ENCODE data around the gene ARID3B. TPM values are rescaled to one million over a fixed set of nuclear protein-coding genes. Genes with fewer than 3 reads are reported as not detected.

Gene ARID3B
- total RNA-seq, 1 donor from 2014 or later: 154 TPM

- Mint-ChIP-seq H3K36me3 (ENCODE audit: unreplicated experiment) (peaks cover 4% of the 10 kb centered on the region), H3K4me3 (ENCODE audit: unreplicated experiment) (peak overlapping the region; percentile 80), H3K9me3 (ENCODE audit: unreplicated experiment) (peaks cover 12% of the 10 kb centered on the region), H3K4me1 (ENCODE audit: low read depth, unreplicated experiment) (peaks cover 50% of the 10 kb centered on the region), H3K27ac (ENCODE audit: unreplicated experiment) (peak overlapping the region; percentile 79), H3K27me3 (ENCODE audit: unreplicated experiment) (peaks cover 2% of the 10 kb centered on the region)
- peak; percentile 84 for DNase-seq
- TF ChIP-seq CTCF (IDR thresholded peaks at IDR 0.05; ENCODE audit: partially characterized antibody, unreplicated experiment): no peak
Measured at GRCh38 chr15:74545776-74546656, 5.0 kb downstream of the ARID3B start.

GRCh38 chr15:74547616-74548015, 6.6 kb downstream of the ARID3B start:
- TF ChIP-seq CTCF (IDR thresholded peaks at IDR 0.05; ENCODE audit: partially characterized antibody, unreplicated experiment): no peak
- Mint-ChIP-seq H3K27ac (ENCODE audit: unreplicated experiment) (no peak overlapping the region), H3K4me3 (ENCODE audit: unreplicated experiment) (peak overlapping the region; percentile 72), H3K4me1 (ENCODE audit: low read depth, unreplicated experiment) (peaks cover 47% of the 10 kb centered on the region), H3K36me3 (ENCODE audit: unreplicated experiment) (peaks cover 4% of the 10 kb centered on the region), H3K27me3 (ENCODE audit: unreplicated experiment) (no peaks in the 10 kb centered on the region), H3K9me3 (ENCODE audit: unreplicated experiment) (peaks cover 6% of the 10 kb centered on the region)
- DNase-seq: no peak

GRCh38 chr15:74548241-74548640, 7.2 kb downstream of the ARID3B start:
- Mint-ChIP-seq H3K4me3 (ENCODE audit: unreplicated experiment) (peak overlapping the region; percentile 72), H3K9me3 (ENCODE audit: unreplicated experiment) (peaks cover 6% of the 10 kb centered on the region), H3K4me1 (ENCODE audit: low read depth, unreplicated experiment) (peaks cover 45% of the 10 kb centered on the region), H3K36me3 (ENCODE audit: unreplicated experiment) (peaks cover 4% of the 10 kb centered on the region), H3K27ac (ENCODE audit: unreplicated experiment) (no peak overlapping the region), H3K27me3 (ENCODE audit: unreplicated experiment) (no peaks in the 10 kb centered on the region)
- DNase-seq: no peak
- TF ChIP-seq CTCF (IDR thresholded peaks at IDR 0.05; ENCODE audit: partially characterized antibody, unreplicated experiment): no peak

- Mint-ChIP-seq H3K36me3 (ENCODE audit: unreplicated experiment) (peaks cover 4% of the 10 kb centered on the region), H3K27me3 (ENCODE audit: unreplicated experiment) (no peaks in the 10 kb centered on the region), H3K27ac (ENCODE audit: unreplicated experiment) (peak overlapping the region; percentile 33), H3K4me1 (ENCODE audit: low read depth, unreplicated experiment) (peaks cover 39% of the 10 kb centered on the region), H3K4me3 (ENCODE audit: unreplicated experiment) (no peak overlapping the region), H3K9me3 (ENCODE audit: unreplicated experiment) (peaks cover 3% of the 10 kb centered on the region)
- DNase-seq: no peak
- TF ChIP-seq CTCF (IDR thresholded peaks at IDR 0.05; ENCODE audit: partially characterized antibody, unreplicated experiment): no peak
Measured at GRCh38 chr15:74549816-74550215, 8.8 kb downstream of the ARID3B start.

GRCh38 chr15:74551714-74552113, 10.7 kb downstream of the ARID3B start:
- Mint-ChIP-seq H3K27me3 (ENCODE audit: unreplicated experiment) (peaks cover 4% of the 10 kb centered on the region), H3K27ac (ENCODE audit: unreplicated experiment) (no peak overlapping the region), H3K4me1 (ENCODE audit: low read depth, unreplicated experiment) (peaks cover 25% of the 10 kb centered on the region), H3K36me3 (ENCODE audit: unreplicated experiment) (peaks cover 4% of the 10 kb centered on the region), H3K9me3 (ENCODE audit: unreplicated experiment) (peaks cover 3% of the 10 kb centered on the region), H3K4me3 (ENCODE audit: unreplicated experiment) (no peak overlapping the region)
- DNase-seq: no peak
- no peak for TF ChIP-seq CTCF (IDR thresholded peaks at IDR 0.05; ENCODE audit: partially characterized antibody, unreplicated experiment)
